DOHH2 (cell line): ENCODE data around the gene TEF.

ENCODE experiments used
- H3F3A ChIP-seq: fragments of 200-600 bp; sonication (generic), shearing (Covaris generic); 2 replicates; pipeline ENCODE4 v1.6.0; 2016; ENCODE audit warnings: antibody characterized with exemption, mild to moderate bottlenecking; ENCODE audit not compliant: control insufficient read depth, insufficient read depth
- H3K27ac ChIP-seq: fragments of 200-600 bp; sonication (generic); 2 replicates; pipeline ENCODE4 v1.5.1; 2014; ENCODE audit warnings: low read depth, mild to moderate bottlenecking, low read length, moderate library complexity
- H3K27me3 ChIP-seq: fragments of 200-600 bp; sonication (generic); 2 replicates; pipeline ENCODE4 v1.6.1; 2014; ENCODE audit warnings: mild to moderate bottlenecking, low read length, mixed read lengths; ENCODE audit not compliant: control insufficient read depth
- H3K36me3 ChIP-seq: fragments of 200-600 bp; sonication (generic); 2 replicates; pipeline ENCODE4 v1.6.1; 2014; ENCODE audit warnings: mild to moderate bottlenecking, low read length, moderate library complexity, mixed read lengths; ENCODE audit not compliant: control insufficient read depth
- H3K4me1 ChIP-seq: fragments of 200-600 bp; sonication (generic); 2 replicates; pipeline ENCODE4 v1.6.1; 2014; ENCODE audit warnings: mild to moderate bottlenecking, low read length, mixed read lengths; ENCODE audit not compliant: control insufficient read depth
- H3K4me2 ChIP-seq: fragments of 200-600 bp; sonication (generic); 2 replicates; pipeline ENCODE4 v1.6.0; 2014; ENCODE audit warnings: mild to moderate bottlenecking, low read length, moderate library complexity
- H3K4me3 ChIP-seq: fragments of 200-600 bp; sonication (generic); 2 replicates; pipeline ENCODE4 v1.5.1; 2014; ENCODE audit warnings: mild to moderate bottlenecking, low read length, mixed read lengths
- H3K79me2 ChIP-seq: fragments of 200-600 bp; sonication (generic); 2 replicates; pipeline ENCODE4 v1.6.1; 2014; ENCODE audit warnings: mild to moderate bottlenecking, low read length, mixed read lengths; ENCODE audit not compliant: control insufficient read depth
- H3K9me2 ChIP-seq: fragments of 200-600 bp; sonication (generic); replicated peaks from 2 replicates; pipeline ENCODE4 v1.6.1; 2014; ENCODE audit warnings: mild to moderate bottlenecking, low read length, mixed read lengths; ENCODE audit not compliant: control insufficient read depth
- H3K9me3 ChIP-seq: fragments of 200-600 bp; sonication (generic); 2 replicates; pipeline ENCODE4 v1.6.1; 2014; ENCODE audit warnings: antibody characterized with exemption, low read length, mixed read lengths; ENCODE audit not compliant: control insufficient read depth, insufficient read depth
- H4K20me1 ChIP-seq: fragments of 200-600 bp; sonication (generic); 2 replicates; pipeline ENCODE4 v1.6.0; 2014; ENCODE audit warnings: low read depth, mild to moderate bottlenecking, antibody characterized with exemption, low read length, moderate library complexity; ENCODE audit not compliant: control insufficient read depth, insufficient read depth
- EZH2phosphoT487 ChIP-seq: fragments of 200-600 bp; sonication (generic); IDR thresholded peaks from 2 replicates; pipeline ENCODE4 v1.6.1; 2017; ENCODE audit warnings: borderline replicate concordance, mild to moderate bottlenecking, antibody characterized with exemption, low read length, moderate library complexity, mixed read lengths
- TF ChIP-seq, protein P1 (sequence below): fragments of 200-600 bp; sonication (generic); IDR thresholded peaks from one replicate; pipeline ENCODE4 v1.5.1; 2014; ENCODE audit warnings: antibody characterized with exemption, mild to moderate bottlenecking, low read depth, low read length; ENCODE audit not compliant: poor library complexity, severe bottlenecking

Gene TEF

DNA sequence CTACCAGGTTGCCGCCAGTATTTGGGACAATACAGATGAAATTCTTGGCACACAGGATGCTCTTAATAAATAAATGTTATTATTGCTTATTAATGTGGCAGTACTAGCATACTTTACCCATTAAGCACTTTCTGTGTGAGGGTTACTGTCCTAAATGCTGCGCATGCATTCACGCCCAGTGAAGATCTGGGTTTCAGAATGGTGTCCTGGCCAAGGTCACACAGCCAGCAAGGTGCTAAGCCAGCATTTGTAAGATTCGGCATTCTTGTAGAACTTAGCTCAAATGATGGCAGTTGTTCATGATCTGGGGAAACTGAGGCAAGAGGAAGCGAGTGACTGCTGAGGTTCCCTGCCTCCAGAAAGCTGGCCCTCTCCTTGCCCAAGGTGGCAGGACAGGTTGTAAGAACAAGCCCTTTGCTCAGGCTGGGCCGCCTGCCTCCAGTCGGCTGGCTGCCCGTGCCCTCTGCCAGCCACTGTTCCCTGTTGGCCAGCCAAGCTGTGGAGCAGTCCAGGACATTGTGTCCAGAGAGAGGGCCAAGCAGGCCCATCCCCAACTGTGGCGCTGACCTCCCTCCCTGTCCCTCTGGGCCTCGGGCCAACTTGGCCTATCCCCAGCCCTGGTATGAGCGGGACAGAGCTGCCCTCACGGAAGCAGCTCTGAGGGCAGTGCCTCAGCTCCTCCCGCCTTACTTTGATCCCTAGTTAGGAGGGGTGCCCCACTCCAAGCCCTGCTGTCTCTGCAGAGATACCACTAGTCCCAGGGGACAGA is 36.1 kb downstream of the TEF start:
- no peak overlapping the region for H3K27ac ChIP-seq
- no peaks in the 10 kb centered on the region for H3K9me2 ChIP-seq
- peaks cover 70% of the 10 kb centered on the region for H3K79me2 ChIP-seq
- H4K20me1 ChIP-seq, result no peaks in the 10 kb centered on the region
- peaks cover 31% of the 10 kb centered on the region for H3K36me3 ChIP-seq
- H3K4me2 ChIP-seq, result no peak overlapping the region
- no peaks in the 10 kb centered on the region for H3K27me3 ChIP-seq
- H3K4me1 ChIP-seq, result peaks cover 49% of the 10 kb centered on the region
- no peak overlapping the region for H3K4me3 ChIP-seq
- H3K9me3 ChIP-seq, result no peaks in the 10 kb centered on the region
- no peaks in the 10 kb centered on the region for H3F3A ChIP-seq
- TF ChIP-seq EZH2phosphoT487, result no peak
- TF ChIP-seq, protein P1, sequence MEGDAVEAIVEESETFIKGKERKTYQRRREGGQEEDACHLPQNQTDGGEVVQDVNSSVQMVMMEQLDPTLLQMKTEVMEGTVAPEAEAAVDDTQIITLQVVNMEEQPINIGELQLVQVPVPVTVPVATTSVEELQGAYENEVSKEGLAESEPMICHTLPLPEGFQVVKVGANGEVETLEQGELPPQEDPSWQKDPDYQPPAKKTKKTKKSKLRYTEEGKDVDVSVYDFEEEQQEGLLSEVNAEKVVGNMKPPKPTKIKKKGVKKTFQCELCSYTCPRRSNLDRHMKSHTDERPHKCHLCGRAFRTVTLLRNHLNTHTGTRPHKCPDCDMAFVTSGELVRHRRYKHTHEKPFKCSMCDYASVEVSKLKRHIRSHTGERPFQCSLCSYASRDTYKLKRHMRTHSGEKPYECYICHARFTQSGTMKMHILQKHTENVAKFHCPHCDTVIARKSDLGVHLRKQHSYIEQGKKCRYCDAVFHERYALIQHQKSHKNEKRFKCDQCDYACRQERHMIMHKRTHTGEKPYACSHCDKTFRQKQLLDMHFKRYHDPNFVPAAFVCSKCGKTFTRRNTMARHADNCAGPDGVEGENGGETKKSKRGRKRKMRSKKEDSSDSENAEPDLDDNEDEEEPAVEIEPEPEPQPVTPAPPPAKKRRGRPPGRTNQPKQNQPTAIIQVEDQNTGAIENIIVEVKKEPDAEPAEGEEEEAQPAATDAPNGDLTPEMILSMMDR, result no peak

DNA sequence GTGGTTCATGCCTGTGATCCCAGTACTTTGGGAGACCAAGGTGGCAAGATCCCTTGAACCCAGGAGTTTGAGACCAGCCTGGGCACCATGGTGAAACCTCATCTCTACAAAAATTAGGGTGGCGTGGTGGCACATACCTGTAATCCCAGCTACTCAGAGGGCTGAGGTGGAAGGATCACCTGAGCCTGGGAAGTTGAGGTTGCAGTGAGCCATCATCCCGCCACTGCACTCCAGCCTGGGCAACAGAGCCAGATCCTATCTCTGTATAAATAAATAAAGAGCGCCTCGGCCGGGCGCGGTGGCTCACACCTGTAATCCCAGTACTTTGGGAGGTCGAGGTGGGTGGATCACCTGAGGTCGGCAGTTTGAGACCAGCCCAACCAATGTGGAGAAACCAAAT is 37.0 kb downstream of the TEF start:
- Histone ChIP-seq H3K4me1 (peaks cover 49% of the 10 kb centered on the region), H3K9me3 (no peaks in the 10 kb centered on the region), H3K36me3 (peaks cover 34% of the 10 kb centered on the region), H3F3A (no peaks in the 10 kb centered on the region), H3K4me2 (no peak overlapping the region), H4K20me1 (no peaks in the 10 kb centered on the region), H3K4me3 (no peak overlapping the region), H3K9me2 (no peaks in the 10 kb centered on the region), H3K27ac (no peak overlapping the region), H3K27me3 (no peaks in the 10 kb centered on the region), H3K79me2 (peaks cover 63% of the 10 kb centered on the region)
- TF ChIP-seq EZH2phosphoT487, result no peak
- TF ChIP-seq, protein P1, result no peak

DNA sequence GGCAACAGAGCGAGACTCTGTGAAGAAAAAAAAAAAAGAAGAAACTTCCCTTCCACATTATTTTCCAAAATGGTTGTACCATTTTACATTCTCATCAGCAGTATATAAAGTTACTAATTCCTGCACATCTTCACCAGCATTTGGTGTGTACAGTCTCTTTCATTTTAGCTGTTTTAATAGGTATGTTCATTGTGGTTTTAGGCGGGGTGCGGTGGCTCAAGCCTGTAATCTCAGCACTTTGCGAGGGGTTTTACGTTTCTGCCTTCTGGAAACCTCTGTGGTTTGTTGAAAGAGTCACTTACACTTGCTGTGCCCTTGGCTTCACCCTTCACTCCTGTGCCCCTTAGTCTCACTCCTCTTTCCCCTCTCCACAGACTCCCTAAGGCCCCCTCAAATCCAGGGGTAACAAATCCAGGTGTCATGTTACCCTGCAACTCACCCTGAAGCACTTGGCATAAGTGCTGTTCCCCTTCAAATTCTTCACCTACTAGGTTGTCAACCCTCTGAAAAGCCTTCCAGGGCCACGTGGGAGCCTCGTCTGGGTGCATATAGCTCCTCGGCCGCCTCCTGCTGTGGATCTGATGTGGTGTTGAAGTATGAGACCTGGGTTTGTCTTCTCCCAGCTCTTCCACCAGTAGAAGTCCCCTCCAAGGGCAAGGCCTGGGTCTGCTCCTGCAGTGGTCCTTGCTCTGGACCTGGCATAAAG is 44.1 kb downstream of the TEF start:
- Histone ChIP-seq H3K27me3 (no peaks in the 10 kb centered on the region), H4K20me1 (no peaks in the 10 kb centered on the region), H3K36me3 (peaks cover 29% of the 10 kb centered on the region), H3K79me2 (peaks cover 4% of the 10 kb centered on the region), H3K9me3 (no peaks in the 10 kb centered on the region), H3K27ac (no peak overlapping the region), H3K4me2 (no peak overlapping the region), H3K4me3 (no peak overlapping the region), H3K9me2 (no peaks in the 10 kb centered on the region), H3F3A (peaks cover 8% of the 10 kb centered on the region; the same call in 1 of the 2 replicates), H3K4me1 (peaks cover 29% of the 10 kb centered on the region)
- TF ChIP-seq EZH2phosphoT487, result no peak
- TF ChIP-seq, protein P1, result no peak
